HEK293T (cell line): ENCODE measurements around the gene CDHR2.

Source experiments
- CTCF ChIA-PET: fragments of 350-600 bp; formaldehyde crosslinking; extraction: SDS; loops from one replicate; lab custom pipeline; 2021; ENCODE audit warnings: antibody characterized with exemption, inconsistent platforms; lab: Yijun Ruan, JAX
- POLR2A ChIA-PET: fragments of 350-600 bp; formaldehyde crosslinking; extraction: SDS; loops from one replicate; lab custom pipeline; 2020; ENCODE audit warnings: antibody characterized with exemption, inconsistent platforms; lab: Yijun Ruan, JAX
- DNase-seq: peaks from one replicate; pipeline ENCODE4 v3.0.0; 2012; ENCODE audit warnings: mixed read lengths; ENCODE audit errors: extremely low spot score
- ARNT ChIP-seq: fragments of 450-650 bp; IDR thresholded peaks from 2 replicates; pipeline ENCODE4 v1.6.1; 2017; ENCODE audit warnings: mild to moderate bottlenecking
- BHLHE40 ChIP-seq: fragments of 450-650 bp; IDR thresholded peaks from 2 replicates; pipeline ENCODE4 v1.6.1; 2016; ENCODE audit warnings: mild to moderate bottlenecking, moderate library complexity, borderline replicate concordance
- CTBP1 ChIP-seq: fragments of 450-650 bp; IDR thresholded peaks from 2 replicates; pipeline ENCODE4 v1.6.1; 2016; ENCODE audit warnings: borderline replicate concordance
- ELF4 ChIP-seq: fragments of 450-650 bp; IDR thresholded peaks from 2 replicates; pipeline ENCODE4 v1.6.1; 2017; ENCODE audit warnings: antibody characterized with exemption
- FOXA1 ChIP-seq: fragments of 450-650 bp; IDR thresholded peaks from 2 replicates; pipeline ENCODE4 v1.6.1; 2016; ENCODE audit warnings: mild to moderate bottlenecking
- FOXK2 ChIP-seq: fragments of 450-650 bp; IDR thresholded peaks from 2 replicates; pipeline ENCODE4 v1.6.1; 2016; ENCODE audit warnings: mild to moderate bottlenecking
- FOXM1 ChIP-seq: fragments of 450-650 bp; IDR thresholded peaks from 2 replicates; pipeline ENCODE4 v1.6.1; 2017; ENCODE audit warnings: mild to moderate bottlenecking, borderline replicate concordance
- HDGF ChIP-seq: fragments of 450-650 bp; IDR thresholded peaks from 2 replicates; pipeline ENCODE4 v1.6.1; 2017; ENCODE audit warnings: antibody characterized with exemption, borderline replicate concordance
- L3MBTL2 ChIP-seq: fragments of 450-650 bp; conservative IDR thresholded peaks from 2 replicates; pipeline ENCODE4 v1.6.1; 2016; ENCODE audit warnings: mild to moderate bottlenecking
- LEF1 ChIP-seq: fragments of 450-650 bp; IDR thresholded peaks from 2 replicates; pipeline ENCODE4 v1.6.1; 2017; ENCODE audit warnings: mild to moderate bottlenecking, borderline replicate concordance
- NFRKB ChIP-seq: fragments of 450-650 bp; IDR thresholded peaks from 2 replicates; pipeline ENCODE4 v1.6.1; 2016; ENCODE audit warnings: mild to moderate bottlenecking, moderate library complexity
- PKNOX1 ChIP-seq: fragments of 450-650 bp; IDR thresholded peaks from 2 replicates; pipeline ENCODE4 v1.6.1; 2016
- SP1 ChIP-seq: fragments of 450-650 bp; IDR thresholded peaks from 2 replicates; pipeline ENCODE4 v1.6.1; 2017
- SUZ12 ChIP-seq: fragments of 450-650 bp; IDR thresholded peaks from 2 replicates; pipeline ENCODE4 v1.6.1; 2016; ENCODE audit warnings: mild to moderate bottlenecking
- TARDBP ChIP-seq: fragments of 450-650 bp; IDR thresholded peaks from 2 replicates; pipeline ENCODE4 v1.6.1; 2016
- ZNF384 ChIP-seq: fragments of 450-650 bp; IDR thresholded peaks from 2 replicates; pipeline ENCODE4 v1.6.1; 2016

CDHR2 gene

GRCh38 chr5:176618783-176619182 lies 69.6 kb downstream of the CDHR2 start:
- POLR2A ChIA-PET = no interaction called here
- no peak for TF ChIP-seq HDGF
- DNase-seq = no peak
- CTCF ChIA-PET = no interaction called here

- ChIA-PET CTCF (no interaction called here), POLR2A (no interaction called here)
- TF ChIP-seq ELF4 (no peak), SP1 (no peak), CTBP1 (no peak), BHLHE40 (no peak), PKNOX1 (no peak), ARNT (no peak), FOXK2 (no peak), FOXM1 (no peak), L3MBTL2 (no peak), ZNF384 (no peak), SUZ12 (no peak), LEF1 (no peak), NFRKB (no peak), HDGF (no peak), FOXA1 (no peak), TARDBP (no peak)
- DNase-seq = no peak
Measured at GRCh38 chr5:176619203-176619568, 70.0 kb downstream of the CDHR2 start.

- ChIA-PET CTCF (no interaction called here), POLR2A (no interaction called here)
- no peak for TF ChIP-seq PKNOX1
- no peak for TF ChIP-seq FOXM1
- no peak for TF ChIP-seq ZNF384
- DNase-seq = no peak
Measured at GRCh38 chr5:176619569-176620332, 70.6 kb downstream of the CDHR2 start.

DNA sequence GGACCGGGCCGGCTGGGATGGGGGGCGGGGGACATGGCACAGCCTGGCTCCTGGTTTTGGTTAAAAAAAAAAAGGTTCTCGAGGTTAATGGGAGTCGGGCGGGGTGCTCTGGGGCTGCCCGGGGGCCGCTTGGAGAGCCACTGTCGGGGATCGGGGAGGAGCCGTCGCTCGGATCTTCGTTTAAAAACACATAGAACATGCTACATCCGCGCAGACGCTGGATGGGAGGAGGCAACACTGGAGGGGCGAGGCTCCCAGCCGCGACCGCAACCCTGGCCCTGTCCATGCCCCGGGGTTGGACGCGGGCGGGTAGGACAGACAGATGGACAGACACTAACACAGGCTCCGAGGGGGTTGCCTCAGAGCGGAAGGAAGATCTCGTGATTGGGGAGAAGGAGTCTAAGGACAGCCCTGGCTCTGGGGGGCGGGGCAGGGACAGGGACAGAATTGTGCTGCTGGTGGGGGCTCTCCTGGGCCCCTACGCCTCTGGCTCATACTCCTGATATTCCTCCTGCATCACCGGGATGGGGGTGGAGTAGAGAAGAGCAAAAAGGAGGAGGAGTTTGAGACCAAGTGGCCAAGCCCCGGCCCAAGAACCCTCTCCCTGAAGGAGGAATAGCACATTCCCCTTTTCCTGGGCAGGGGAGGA lies 71.3 kb downstream of the CDHR2 start:
- DNase-seq = no peak
- POLR2A ChIA-PET = interaction anchor here (1.9 kb wide), 1 partner anchor 27 kb away, joined by 7 read pairs; the partner anchor contains the start of gene TSPAN17
- no peak for TF ChIP-seq L3MBTL2
- no peak for TF ChIP-seq ZNF384
- TF ChIP-seq SP1 = no peak
- TF ChIP-seq HDGF = no peak
- no peak for TF ChIP-seq ELF4
- no peak for TF ChIP-seq PKNOX1
- no peak for TF ChIP-seq NFRKB
- TF ChIP-seq ARNT = no peak
- no peak for TF ChIP-seq FOXK2
- TF ChIP-seq TARDBP = no peak
- no peak for TF ChIP-seq LEF1
- no peak for TF ChIP-seq SUZ12
- no peak for TF ChIP-seq CTBP1
- TF ChIP-seq FOXM1 = no peak
- no peak for TF ChIP-seq BHLHE40
- TF ChIP-seq FOXA1 = no peak
- CTCF ChIA-PET = no interaction called here

DNA sequence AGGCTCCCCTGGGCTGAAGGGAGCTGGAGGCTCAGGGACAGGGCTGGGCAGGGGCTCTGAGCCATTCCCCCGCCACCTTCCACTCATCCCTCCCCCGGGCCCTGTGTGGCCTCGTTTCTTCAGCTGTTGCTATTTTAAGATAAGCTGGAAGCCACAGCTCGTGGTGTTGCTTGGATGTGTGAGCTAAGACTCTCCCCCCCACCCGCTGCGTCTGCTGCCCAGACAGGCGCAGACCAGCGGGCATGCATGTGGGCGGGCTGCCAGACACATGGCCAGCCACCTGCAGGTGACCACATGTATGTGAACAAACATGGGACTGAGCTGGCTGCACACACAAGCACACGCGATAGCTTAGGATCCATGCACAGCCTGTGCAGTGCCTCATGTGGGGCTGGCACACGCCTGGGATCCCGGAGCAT lies 72.5 kb downstream of the CDHR2 start:
- TF ChIP-seq ELF4 (no peak), SP1 (no peak), PKNOX1 (no peak), NFRKB (no peak), CTBP1 (no peak), BHLHE40 (no peak), ARNT (no peak), FOXK2 (no peak), L3MBTL2 (no peak), SUZ12 (no peak), FOXM1 (no peak), ZNF384 (no peak), FOXA1 (no peak), LEF1 (no peak), HDGF (no peak)
- CTCF ChIA-PET = no interaction called here
- DNase-seq = no peak
- POLR2A ChIA-PET = interaction anchor here (1.5 to 1.9 kb wide), 2 partner anchors 9 to 26 kb away, joined by 7 to 8 read pairs; partner anchors contain the start of genes EIF4E1B, SNCB and TSPAN17

DNA sequence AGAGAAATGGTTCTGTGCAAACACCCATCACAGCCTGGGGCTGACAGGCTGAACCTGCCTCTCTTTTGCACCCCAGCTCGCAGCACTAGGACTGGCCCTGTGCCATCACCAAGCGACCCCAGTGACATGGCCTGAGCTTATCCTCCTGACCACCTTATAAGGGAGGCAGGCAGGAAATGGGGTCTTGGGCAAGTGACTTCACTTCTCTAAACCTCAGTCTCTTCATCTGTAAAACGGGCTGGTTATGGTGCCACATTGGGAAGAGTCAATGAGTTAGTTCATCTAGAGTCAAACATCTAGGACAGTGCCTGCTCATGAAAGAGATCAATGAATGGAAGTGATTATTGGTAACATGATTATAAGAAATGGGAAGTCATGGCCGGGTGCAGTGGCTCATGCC lies 75.0 kb downstream of the CDHR2 start:
- ChIA-PET POLR2A (no interaction called here), CTCF (no interaction called here)
- TF ChIP-seq BHLHE40 = no peak
- no peak for DNase-seq
